B cell (primary cell): Measurements from ENCODE around the gene KLHL36. TPM values are rescaled to one million over a fixed set of nuclear protein-coding genes. Genes with fewer than 3 reads are reported as not detected.

Experiments used
- ATAC-seq: fragments of 200-7000 bp; cut with Tn5 transposase; one replicate; pipeline ENCODE4 v1.10.0; 2021; ENCODE audit warnings: low read depth, mild to moderate bottlenecking, moderate number of reproducible peaks, moderate library complexity
- CTCF ChIA-PET: fragments of 350-600 bp; sonication (Branson Sonifier 250); formaldehyde crosslinking; loops from one replicate; lab custom pipeline; 2021; ENCODE audit warnings: antibody characterized with exemption, inconsistent platforms; lab: Charles Lee
- POLR2A ChIA-PET: fragments of 350-600 bp; sonication (Branson Sonifier 250); formaldehyde crosslinking; loops from one replicate; lab custom pipeline; 2021; ENCODE audit warnings: antibody characterized with exemption; lab: Charles Lee
- DNase-seq: peaks from one replicate; pipeline ENCODE4 v3.0.0; 2013
- H2AFZ ChIP-seq: 2 replicates; pipeline ENCODE4 v1.6.1; 2012; ENCODE audit warnings: mild to moderate bottlenecking, low read depth, low read length; ENCODE audit not compliant: insufficient read depth, poor library complexity, severe bottlenecking
- H3K27ac ChIP-seq, 2 donors: 1 replicate in 1 of 2; 2 replicates in 1 of 2; pipeline ENCODE4 v1.5.1; 2012 to 2013; ENCODE audit warnings: low read length in 2 of 2, mild to moderate bottlenecking in 2 of 2, moderate library complexity in 1 of 2
- H3K27me3 ChIP-seq, 4 experiments: fragments of 200-600 bp in 1 of 4; sonication (generic) in 1 of 4; replicated peaks in 1 of 4; 1 replicate in 2 of 4; 2 replicates in 2 of 4; pipeline versions ENCODE4 v1.6.1 to v1.7.0; 2013 to 2016; ENCODE audit warnings: low read length in 3 of 4, mild to moderate bottlenecking in 2 of 4, mixed read lengths in 1 of 4, moderate library complexity in 1 of 4; ENCODE audit not compliant: insufficient read depth in 4 of 4, control insufficient read depth in 3 of 4; ENCODE audit errors: control extremely low read depth in 1 of 4
- H3K36me3 ChIP-seq, 2 experiments: replicated peaks in 1 of 2; 1 replicate in 1 of 2; 2 replicates in 1 of 2; pipeline versions ENCODE4 v1.6.1 to v1.7.1; 2013; ENCODE audit warnings: low read length in 1 of 2; ENCODE audit not compliant: insufficient read depth in 2 of 2, control insufficient read depth in 1 of 2; ENCODE audit errors: control extremely low read depth in 1 of 2, extremely low read depth in 1 of 2
- H3K4me1 ChIP-seq, 2 donors: fragments of 200-600 bp in 1 of 2; sonication (generic) in 1 of 2; 1 replicate in 1 of 2; 2 replicates in 1 of 2; pipeline versions ENCODE4 v1.5.1 to v1.6.1; 2013 to 2017; ENCODE audit warnings: low read length in 2 of 2; ENCODE audit not compliant: control insufficient read depth in 2 of 2, insufficient read depth in 2 of 2
- H3K4me2 ChIP-seq: replicated peaks from 2 replicates; pipeline ENCODE3; 2012; ENCODE audit warnings: mild to moderate bottlenecking, low read depth, low read length; ENCODE audit not compliant: poor library complexity, severe bottlenecking
- H3K4me3 ChIP-seq, 5 experiments: fragments of 200-600 bp in 1 of 5; sonication (generic) in 1 of 5; 1 replicate in 3 of 5; 2 replicates in 2 of 5; pipeline versions ENCODE4 v1.5.1 to v1.7.0; 2011 to 2016; ENCODE audit warnings: low read length in 4 of 5, mild to moderate bottlenecking in 4 of 5, low read depth in 2 of 5, control low read depth in 1 of 5, moderate library complexity in 1 of 5; ENCODE audit not compliant: insufficient read depth in 1 of 5; ENCODE audit errors: control extremely low read depth in 1 of 5, extremely low read depth in 1 of 5
- H3K79me2 ChIP-seq: fragments of 200-600 bp; sonication (generic); one replicate; pipeline ENCODE4 v1.6.0; 2016; ENCODE audit warnings: low read length; ENCODE audit not compliant: control insufficient read depth, insufficient read depth
- H3K9ac ChIP-seq: fragments of 200-600 bp; sonication (generic); 2 replicates; pipeline ENCODE4 v1.6.1; 2017; ENCODE audit warnings: mild to moderate bottlenecking, low read length, moderate library complexity
- H3K9me3 ChIP-seq, 3 donors: one replicate each; pipeline versions ENCODE4 v1.6.1 to v1.7.1; 2013; ENCODE audit warnings: low read length in 2 of 3; ENCODE audit not compliant: control insufficient read depth in 2 of 3, insufficient read depth in 1 of 3; ENCODE audit errors: control extremely low read depth in 1 of 3
- H4K20me1 ChIP-seq: 2 replicates; pipeline ENCODE4 v1.6.0; 2012; ENCODE audit warnings: mild to moderate bottlenecking, low read length; ENCODE audit not compliant: insufficient read depth, control insufficient read depth, poor library complexity, severe bottlenecking
- H3K27ac Mint-ChIP-seq: one replicate; pipeline ENCODE4 v1.8.0; 2021; ENCODE audit warnings: mixed read lengths
- H3K27me3 Mint-ChIP-seq: one replicate; pipeline ENCODE4 v1.8.0; 2021; ENCODE audit warnings: mixed read lengths
- H3K4me1 Mint-ChIP-seq: one replicate; pipeline ENCODE4 v1.8.0; 2021; ENCODE audit warnings: mixed read lengths
- H3K4me3 Mint-ChIP-seq: one replicate; pipeline ENCODE4 v1.8.0; 2021; ENCODE audit warnings: mixed read lengths
- H3K9me3 Mint-ChIP-seq: one replicate; pipeline ENCODE4 v1.8.0; 2022; ENCODE audit warnings: mixed read lengths; ENCODE audit not compliant: insufficient read depth
- EZH2 ChIP-seq: IDR thresholded peaks from 2 replicates; pipeline ENCODE4 v1.6.1; 2012; ENCODE audit warnings: borderline replicate concordance, low read depth, mild to moderate bottlenecking, moderate library complexity, low read length; ENCODE audit not compliant: insufficient read depth, poor library complexity, severe bottlenecking
- WGBS: methylation state at CpG from one replicate; pipeline ENCODE4 v1.1.5; 2013; ENCODE audit warnings: missing lambda C conversion rate; ENCODE audit not compliant: insufficient coverage; 5-methylcytosine and 5-hydroxymethylcytosine counted together
- intact Hi-C: fragments of 100-400 bp; cut with micrococcal nuclease; formaldehyde crosslinking; loops from one replicate; pipeline ENCODE4 v1.10.0; 2022
- polyA plus RNA-seq: library from polyadenylated mRNA; depleted of rRNA; stranded (reverse); fragments of >200 nt; gene quantifications from 2 replicates; pipeline ENCODE4 v1.2.3, GENCODE V29; 2012
- total RNA-seq, 2 donors: library from RNA; stranded (reverse); fragments of 120-200 nt in 1 of 2; gene quantifications; 1 replicate in 1 of 2; 2 replicates in 1 of 2; pipeline versions ENCODE4 v1.2.3 to v1.2.4, GENCODE V29; 2013 to 2022
- TF ChIP-seq, protein P1 (sequence below): fragments of 200-600 bp; IDR thresholded peaks from one replicate; pipeline ENCODE4 v1.8.0; 2022; ENCODE audit warnings: antibody characterized with exemption, mild to moderate bottlenecking

The KLHL36 gene
- total and polyA plus RNA-seq, 2 donors (not counting 1 experiment from before 2014, with no cell fraction given), result 90.3 to 135 TPM

DNA sequence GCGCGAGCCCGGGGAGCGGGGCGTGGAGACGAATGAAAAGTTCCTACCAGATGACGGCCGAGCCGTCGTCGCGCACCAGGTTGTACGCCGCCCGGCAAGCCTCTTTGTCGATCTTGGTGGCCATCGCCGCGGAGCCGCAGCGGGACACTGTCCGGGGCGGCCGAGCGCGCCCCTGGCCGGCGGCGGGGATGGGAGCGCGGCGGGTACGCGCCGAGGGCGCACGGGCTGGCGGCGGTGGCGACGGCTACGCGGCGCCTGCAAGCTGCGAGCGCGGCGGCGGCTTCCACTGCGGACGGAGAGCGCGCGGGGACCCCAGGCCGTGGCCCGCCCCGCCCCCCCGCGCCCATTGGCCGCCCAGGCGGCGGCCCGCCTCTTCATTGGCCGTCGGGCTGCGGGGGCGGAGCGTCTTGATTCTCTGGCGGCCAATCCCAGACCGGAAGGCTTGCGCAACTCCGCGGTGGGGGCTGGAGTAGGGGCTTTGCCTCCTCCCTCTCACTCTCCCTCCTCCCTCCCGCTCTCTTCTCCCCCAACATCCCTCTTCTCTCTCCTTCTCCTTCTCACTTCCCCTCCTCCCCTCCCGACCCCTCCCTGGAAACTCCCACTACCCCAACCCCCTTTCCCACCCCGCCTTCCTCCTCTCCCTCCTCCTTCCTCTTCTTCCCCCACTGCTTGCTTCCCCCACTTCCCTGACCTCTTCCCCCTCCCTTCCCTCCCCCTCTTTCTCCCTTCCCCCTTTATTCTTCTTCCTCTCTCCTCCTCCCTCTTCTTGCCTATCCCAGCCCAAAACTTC is 30.3 kb upstream of the KLHL36 start, which contains the start of gene COTL1:
Gene COTL1, minus strand, starts transcription at position 288 of the 790 bp plus-strand sequence. Its CDS starts 164 bp downstream, at position 124.
- Histone ChIP-seq H3K79me2 (peaks cover 53% of the 10 kb centered on the region), H3K9ac (peak within 1 kb of the TSS; percentile 82), H3K36me3 (peaks cover 0 to 32% of the 10 kb centered on the region in 2 experiments), H3K4me3 (peak within 1 kb of the TSS; percentile 73 to 96 (median 85)), H3K9me3 (no peaks in the 10 kb centered on the region), H3K27ac (peak within 1 kb of the TSS; percentile 4 to 72), H3K27me3 (no peaks in the 10 kb centered on the region), H3K4me1 (peaks cover 51 to 67% of the 10 kb centered on the region in 2 donors), H3K4me2 (peak within 1 kb of the TSS; percentile 88), H4K20me1 (peaks cover 31% of the 10 kb centered on the region), H2AFZ (peak within 1 kb of the TSS; percentile 77)
- Mint-ChIP-seq H3K9me3 (no peaks in the 10 kb centered on the region), H3K4me1 (peaks cover 72% of the 10 kb centered on the region), H3K4me3 (peak within 1 kb of the TSS; percentile 88), H3K27ac (peak within 1 kb of the TSS; percentile 90), H3K27me3 (no peaks in the 10 kb centered on the region)
- intact Hi-C loops, result loop anchor here (1.0 to 2.0 kb wide), 5 partner anchors 17 to 114 kb away; partner anchors contain the start of gene MEAK7
- TF ChIP-seq, protein P1, sequence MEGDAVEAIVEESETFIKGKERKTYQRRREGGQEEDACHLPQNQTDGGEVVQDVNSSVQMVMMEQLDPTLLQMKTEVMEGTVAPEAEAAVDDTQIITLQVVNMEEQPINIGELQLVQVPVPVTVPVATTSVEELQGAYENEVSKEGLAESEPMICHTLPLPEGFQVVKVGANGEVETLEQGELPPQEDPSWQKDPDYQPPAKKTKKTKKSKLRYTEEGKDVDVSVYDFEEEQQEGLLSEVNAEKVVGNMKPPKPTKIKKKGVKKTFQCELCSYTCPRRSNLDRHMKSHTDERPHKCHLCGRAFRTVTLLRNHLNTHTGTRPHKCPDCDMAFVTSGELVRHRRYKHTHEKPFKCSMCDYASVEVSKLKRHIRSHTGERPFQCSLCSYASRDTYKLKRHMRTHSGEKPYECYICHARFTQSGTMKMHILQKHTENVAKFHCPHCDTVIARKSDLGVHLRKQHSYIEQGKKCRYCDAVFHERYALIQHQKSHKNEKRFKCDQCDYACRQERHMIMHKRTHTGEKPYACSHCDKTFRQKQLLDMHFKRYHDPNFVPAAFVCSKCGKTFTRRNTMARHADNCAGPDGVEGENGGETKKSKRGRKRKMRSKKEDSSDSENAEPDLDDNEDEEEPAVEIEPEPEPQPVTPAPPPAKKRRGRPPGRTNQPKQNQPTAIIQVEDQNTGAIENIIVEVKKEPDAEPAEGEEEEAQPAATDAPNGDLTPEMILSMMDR, result no peak
- no peak for TF ChIP-seq EZH2
- ATAC-seq (peak; percentile 88), DNase-seq (peak; percentile 96)
- under 1% methylated on average over 71 of the region's 76 CpGs for WGBS
- ChIA-PET POLR2A (interaction anchor here (0.6 to 1.8 kb wide), 8 partner anchors 11 to 113 kb away, joined by 3 to 9 read pairs (median 5); no protein-coding TSS in a partner anchor), CTCF (interaction anchor here (0.7 to 29.5 kb wide), 6 partner anchors 18 to 119 kb away, joined by 3 to 536 read pairs (median 7); partner anchors contain the start of gene MEAK7)
